HPDE6-E6E7 (cell line): ENCODE measurements around the gene DTNB.
"Not testable (repeated sequence)": the region's sequence is repeated elsewhere in the genome, so short reads cannot be mapped to it uniquely, and the experiment has no call there.

Experiments
- DNase-seq: peaks from one replicate; pipeline ENCODE4 v3.0.0; 2011; ENCODE audit warnings: missing footprints; ENCODE audit errors: extremely low spot score

Gene DTNB

DNA sequence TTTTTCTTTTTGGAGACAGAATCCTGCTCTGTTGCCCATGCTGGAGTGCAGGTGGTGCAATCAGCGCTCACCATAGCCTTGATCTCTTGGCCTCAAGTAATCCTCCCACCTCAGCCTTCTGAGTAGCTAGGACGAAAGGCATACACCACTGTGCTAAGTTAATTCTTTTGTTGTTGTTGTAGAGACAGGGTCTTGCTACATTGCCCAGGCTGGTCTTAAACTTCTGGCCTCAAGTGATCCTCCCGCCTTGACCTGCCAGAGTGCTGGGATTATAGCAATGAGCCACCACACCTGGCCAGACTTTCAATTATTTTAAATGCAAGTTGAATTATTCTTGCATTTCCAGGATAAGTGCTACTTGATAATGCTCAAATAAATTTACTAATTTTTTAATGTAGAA, 126.5 kb downstream of the DTNB start:
- no peak for DNase-seq

- DNase-seq, result no peak
These were observed 127.5 kb downstream of the DTNB start for GRCh38 chr2:25545899-25546298.

- no peak for DNase-seq
These were observed 128.9 kb downstream of the DTNB start for GRCh38 chr2:25544445-25544844.

- DNase-seq, result no peak
These were observed 129.4 kb downstream of the DTNB start for GRCh38 chr2:25543939-25544338.

DNA sequence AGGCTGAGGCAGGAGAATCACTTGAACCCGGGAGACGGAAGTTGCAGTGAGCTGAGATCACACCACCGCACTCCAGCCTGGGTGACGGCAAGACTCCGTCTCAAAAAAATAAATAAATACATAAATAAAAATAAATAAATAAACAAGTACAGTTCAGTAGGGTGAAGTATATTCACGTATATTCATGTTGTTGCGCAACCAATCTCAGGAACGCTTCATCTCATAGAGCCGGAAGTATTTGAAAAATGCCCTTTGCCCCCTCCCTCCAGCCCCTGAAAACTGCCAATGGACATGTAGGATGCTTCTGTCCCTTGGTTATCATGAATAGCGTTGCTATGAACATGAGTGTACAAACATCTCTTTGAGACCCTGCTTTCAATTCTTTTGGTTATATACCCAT, 132.0 kb downstream of the DTNB start:
- no peak for DNase-seq

- no peak for DNase-seq
These were observed 134.2 kb downstream of the DTNB start for GRCh38 chr2:25539136-25539535.

- no peak for DNase-seq
These were observed 135.9 kb downstream of the DTNB start for GRCh38 chr2:25537526-25537925.

- DNase-seq, result not testable (repeated sequence)
These were observed 137.7 kb downstream of the DTNB start for GRCh38 chr2:25535411-25536289.

DNA sequence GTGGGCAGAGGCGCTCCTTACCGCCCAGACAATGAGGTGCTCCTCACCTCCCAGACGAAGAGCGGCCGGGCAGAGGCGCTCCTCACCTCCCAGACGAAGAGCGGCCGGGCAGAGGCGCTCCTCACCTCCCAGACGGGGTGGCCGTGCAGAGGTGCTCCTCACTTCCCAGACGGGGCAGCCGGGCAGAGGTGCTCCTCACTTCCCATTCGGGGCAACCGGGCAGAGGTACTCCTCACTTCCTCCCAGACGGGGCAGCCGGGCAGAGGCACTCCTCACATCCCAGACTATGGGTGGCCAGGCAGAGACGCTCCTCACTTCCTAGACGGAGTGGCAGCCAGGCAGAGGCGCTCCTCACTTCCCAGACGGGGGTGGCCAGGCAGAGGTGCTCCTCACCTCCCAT, 138.4 kb downstream of the DTNB start:
- DNase-seq, result not testable (repeated sequence)

DNA sequence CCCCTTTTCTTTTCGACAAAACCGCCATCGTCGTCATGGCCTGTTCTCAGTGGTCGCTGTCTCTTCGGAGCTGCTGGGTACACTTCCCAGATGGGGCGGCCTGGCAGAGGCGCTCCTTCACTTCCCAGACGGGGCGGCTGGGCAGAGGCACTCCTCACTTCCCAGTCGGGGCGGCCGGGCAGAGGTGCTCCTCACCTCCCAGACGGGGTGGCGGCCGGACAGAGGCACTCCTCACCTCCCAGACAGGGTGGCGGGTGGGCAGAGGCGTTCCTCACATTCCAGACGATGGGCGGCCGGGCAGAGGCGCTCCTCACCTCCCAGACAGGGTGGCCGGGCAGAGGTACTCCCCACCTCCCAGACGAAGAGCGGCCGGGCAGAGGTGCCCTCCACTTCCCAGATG, 138.9 kb downstream of the DTNB start:
- no peak for DNase-seq

GRCh38 chr2:25533771-25534170, 139.6 kb downstream of the DTNB start:
- not testable (repeated sequence) for DNase-seq

GRCh38 chr2:25532521-25532920, 140.9 kb downstream of the DTNB start:
- DNase-seq, result no peak

GRCh38 chr2:25529034-25529433, 144.3 kb downstream of the DTNB start:
- no peak for DNase-seq

GRCh38 chr2:25528173-25528572, 145.2 kb downstream of the DTNB start:
- peak; percentile 22 for DNase-seq

DNA sequence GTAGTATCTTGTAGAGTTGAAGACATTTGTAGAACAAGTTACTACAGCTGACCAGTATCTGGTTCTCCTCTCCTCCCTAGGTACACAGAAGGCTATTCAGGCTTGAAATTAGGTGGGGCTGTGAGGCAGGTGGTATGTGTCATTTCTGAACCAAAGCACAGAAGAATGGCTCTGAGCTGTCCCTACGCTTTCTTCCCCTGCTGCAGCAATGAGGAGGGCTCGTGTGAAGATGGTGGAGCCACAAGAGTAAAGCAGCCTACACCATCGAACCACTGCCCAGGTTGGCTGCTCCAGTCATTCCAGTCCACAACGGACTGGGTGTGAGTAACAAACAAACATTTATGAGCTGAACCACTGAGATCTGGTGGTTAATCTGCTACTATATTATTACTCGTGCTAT, 148.9 kb downstream of the DTNB start:
- DNase-seq, result no peak

DNA sequence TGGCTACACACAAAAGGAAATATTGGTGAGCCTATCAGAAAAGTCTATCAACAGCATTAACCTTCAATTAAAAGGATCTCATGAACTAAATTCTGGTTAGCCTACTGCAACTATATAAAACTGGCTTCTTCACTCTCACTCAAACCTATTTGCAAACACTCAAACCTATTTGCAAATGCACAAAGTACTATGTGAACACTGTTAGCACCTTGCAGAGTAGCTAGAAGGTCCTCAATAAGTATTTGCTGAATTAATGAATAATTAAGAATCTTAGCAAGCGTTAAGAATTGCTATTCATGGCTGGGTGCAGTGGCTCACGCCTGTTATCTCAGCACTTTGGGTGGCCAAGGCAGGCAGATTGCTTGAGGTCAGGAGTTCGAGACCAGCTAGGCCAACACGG, 150.3 kb downstream of the DTNB start:
- DNase-seq, result no peak

GRCh38 chr2:25521665-25522387, 151.6 kb downstream of the DTNB start:
- peak; percentile 32 for DNase-seq

GRCh38 chr2:25521126-25521525, 152.3 kb downstream of the DTNB start:
- no peak for DNase-seq

- no peak for DNase-seq
These were observed 155.7 kb downstream of the DTNB start for GRCh38 chr2:25517701-25518100.

- no peak for DNase-seq
These were observed 159.2 kb downstream of the DTNB start for GRCh38 chr2:25514043-25514637.

DNA sequence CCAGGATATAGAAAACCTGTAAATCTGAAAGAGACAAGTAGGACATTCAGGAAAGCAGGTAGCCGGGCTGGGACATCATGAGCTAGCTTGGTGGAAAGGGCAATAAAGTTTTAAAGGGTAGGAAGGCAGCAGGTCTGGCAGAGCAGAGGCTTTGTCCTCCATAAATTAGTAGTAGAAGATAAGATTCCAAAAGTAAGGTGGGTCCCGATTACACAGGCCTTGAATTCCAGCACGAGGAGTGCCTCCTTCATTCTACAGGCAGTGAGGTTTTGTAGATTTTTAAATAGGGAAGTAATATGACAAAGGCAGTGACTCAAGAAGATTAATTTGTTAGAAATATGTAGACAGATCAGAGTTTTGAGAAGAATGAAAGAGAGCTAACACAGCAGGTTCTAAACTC, 160.7 kb downstream of the DTNB start:
- no peak for DNase-seq

DNA sequence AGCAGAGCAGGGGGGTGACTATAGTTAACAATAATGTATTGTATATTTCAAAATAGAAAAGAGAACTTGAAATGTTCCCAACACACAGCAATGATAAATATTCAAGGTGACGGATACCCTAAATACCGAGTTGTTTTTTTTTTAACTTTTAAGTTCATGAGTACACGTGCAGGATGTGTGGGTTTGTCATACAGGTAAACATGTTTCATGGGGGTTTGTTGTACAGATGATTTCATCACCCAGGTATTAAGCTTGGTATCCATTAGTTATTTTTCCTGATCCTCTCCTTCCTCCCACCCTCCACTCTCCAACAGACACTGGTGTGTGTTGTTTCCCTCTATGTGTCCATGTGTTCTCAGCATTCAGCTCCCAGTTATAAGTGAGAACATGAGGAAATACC, 167.2 kb downstream of the DTNB start:
- no peak for DNase-seq

- DNase-seq, result no peak
These were observed 167.8 kb downstream of the DTNB start for GRCh38 chr2:25505622-25506021.
